Smooth muscle cell (in vitro differentiated cells): ENCODE results near the gene VOPP1. TPM values are rescaled to one million over a fixed set of nuclear protein-coding genes. Genes with fewer than 3 reads are reported as not detected.
A peak's percentile ranks its signal among the peaks of the same experiment; 100 is the strongest.

Source experiments
- DNase-seq: peaks from one replicate; lab custom pipeline; 2025; ENCODE audit not compliant: unreplicated experiment; lab: John Stamatoyannopoulos, UW
- H2AFZ ChIP-seq: fragments of 200-600 bp; sonication (generic); 2 replicates; pipeline ENCODE4 v1.6.0; 2016; ENCODE audit warnings: antibody characterized with exemption, low read depth, mild to moderate bottlenecking
- H3F3A ChIP-seq: fragments of 200-600 bp; sonication (generic); 2 replicates; pipeline ENCODE4 v1.6.0; 2017; ENCODE audit warnings: antibody characterized with exemption, low read depth
- H3K27ac ChIP-seq: fragments of 200-600 bp; sonication (generic); 2 replicates; pipeline ENCODE4 v1.5.1; 2016; ENCODE audit warnings: low read depth, mild to moderate bottlenecking
- H3K27me3 ChIP-seq: fragments of 200-600 bp; sonication (generic); 2 replicates; pipeline ENCODE4 v1.6.1; 2016; ENCODE audit warnings: low read depth, mild to moderate bottlenecking
- H3K36me3 ChIP-seq: fragments of 200-600 bp; sonication (generic); 2 replicates; pipeline ENCODE4 v1.5.1; 2016; ENCODE audit warnings: low read depth
- H3K4me1 ChIP-seq: fragments of 200-600 bp; sonication (generic); 2 replicates; pipeline ENCODE4 v1.5.1; 2016; ENCODE audit warnings: low read depth
- H3K4me2 ChIP-seq: fragments of 200-600 bp; sonication (generic); 2 replicates; pipeline ENCODE4 v1.6.0; 2016; ENCODE audit warnings: mild to moderate bottlenecking
- H3K4me3 ChIP-seq: fragments of 200-600 bp; sonication (generic); 2 replicates; pipeline ENCODE4 v1.5.1; 2016; ENCODE audit warnings: mild to moderate bottlenecking
- H3K79me2 ChIP-seq: fragments of 200-600 bp; sonication (generic); 2 replicates; pipeline ENCODE4 v1.6.0; 2016; ENCODE audit warnings: low read depth, mild to moderate bottlenecking
- H3K9ac ChIP-seq: fragments of 200-600 bp; sonication (generic); 2 replicates; pipeline ENCODE4 v1.6.0; 2016; ENCODE audit warnings: low read depth
- H3K9me3 ChIP-seq: fragments of 200-600 bp; sonication (generic); replicated peaks from 2 replicates; pipeline ENCODE4 v1.5.1; 2016; ENCODE audit warnings: low read depth
- H4K20me1 ChIP-seq: fragments of 200-600 bp; sonication (generic); 2 replicates; pipeline ENCODE4 v1.6.0; 2016; ENCODE audit warnings: low read depth
- CTCF ChIP-seq: fragments of 200-600 bp; sonication (generic); IDR thresholded peaks from 2 replicates; pipeline ENCODE4 v1.5.1; 2017; ENCODE audit warnings: borderline replicate concordance, mild to moderate bottlenecking, antibody characterized with exemption; ENCODE audit not compliant: insufficient read depth, poor library complexity, severe bottlenecking
- WGBS: methylation state at CpG from one replicate; pipeline ENCODE4 v1.1.7; 2016; ENCODE audit warnings: low lambda C conversion rate; 5-methylcytosine and 5-hydroxymethylcytosine counted together
- polyA plus RNA-seq: library from polyadenylated mRNA; unstranded; fragments of >200 nt; fragmentation: Nextera tagmentation; extraction: Ambion mirVana; gene quantifications from 2 replicates; pipeline ENCODE4 v1.2.1, GENCODE V29; 2016
- total RNA-seq: library from RNA; depleted of rRNA; stranded (reverse); fragments of >200 nt; gene quantifications from 2 replicates; pipeline ENCODE4 v1.2.3, GENCODE V29; 2014

The VOPP1 gene
- total and polyA plus RNA-seq, 2 experiments from 2014 or later: 18.3 to 26.6 TPM

GRCh38 chr7:55576753-55577152 lies 4.5 kb upstream of the VOPP1 start:
- no peak overlapping the region for H3K4me3 ChIP-seq
- H3K27ac ChIP-seq: no peak overlapping the region
- H3K9ac ChIP-seq: no peak overlapping the region
- DNase-seq: no peak
- no peaks in the 10 kb centered on the region for H3K79me2 ChIP-seq
- no peak overlapping the region for H3K4me2 ChIP-seq
- H3F3A ChIP-seq: peaks cover 10% of the 10 kb centered on the region
- TF ChIP-seq CTCF: no peak
- WGBS: 87% methylated on average over 4 of the region's 4 CpGs
- no peaks in the 10 kb centered on the region for H3K27me3 ChIP-seq
- peaks cover 6% of the 10 kb centered on the region for H3K4me1 ChIP-seq
- no peak overlapping the region for H2AFZ ChIP-seq
- H3K9me3 ChIP-seq: no peaks in the 10 kb centered on the region
- H4K20me1 ChIP-seq: no peaks in the 10 kb centered on the region
- no peaks in the 10 kb centered on the region for H3K36me3 ChIP-seq

- no peak overlapping the region for H3K4me3 ChIP-seq
- TF ChIP-seq CTCF: no peak
- no peaks in the 10 kb centered on the region for H3K27me3 ChIP-seq
- peaks cover 10% of the 10 kb centered on the region for H3F3A ChIP-seq
- no peak for DNase-seq
- H3K9me3 ChIP-seq: no peaks in the 10 kb centered on the region
- H3K4me1 ChIP-seq: peaks cover 11% of the 10 kb centered on the region
- no peak overlapping the region for H3K4me2 ChIP-seq
- H3K79me2 ChIP-seq: no peaks in the 10 kb centered on the region
- no peak overlapping the region for H2AFZ ChIP-seq
- H4K20me1 ChIP-seq: no peaks in the 10 kb centered on the region
- no peak overlapping the region for H3K9ac ChIP-seq
- no peak overlapping the region for H3K27ac ChIP-seq
- H3K36me3 ChIP-seq: no peaks in the 10 kb centered on the region
- WGBS: 97% methylated on average over 4 of the region's 4 CpGs
Measured at GRCh38 chr7:55575733-55576132, 3.4 kb upstream of the VOPP1 start.

- H3K79me2 ChIP-seq: no peaks in the 10 kb centered on the region
- H3K36me3 ChIP-seq: no peaks in the 10 kb centered on the region
- no peaks in the 10 kb centered on the region for H3K27me3 ChIP-seq
- TF ChIP-seq CTCF: no peak
- no peak overlapping the region for H3K4me2 ChIP-seq
- no peaks in the 10 kb centered on the region for H3K9me3 ChIP-seq
- WGBS: 91% methylated on average over 9 of the region's 9 CpGs
- H3F3A ChIP-seq: peaks cover 10% of the 10 kb centered on the region
- H3K4me3 ChIP-seq: no peak overlapping the region
- H2AFZ ChIP-seq: no peak overlapping the region
- DNase-seq: no peak
- H4K20me1 ChIP-seq: no peaks in the 10 kb centered on the region
- peaks cover 15% of the 10 kb centered on the region for H3K4me1 ChIP-seq
- no peak overlapping the region for H3K9ac ChIP-seq
- H3K27ac ChIP-seq: no peak overlapping the region
Measured at GRCh38 chr7:55575098-55575497, 2.8 kb upstream of the VOPP1 start.

- Histone ChIP-seq H3K36me3 (no peaks in the 10 kb centered on the region), H3F3A (peaks cover 10% of the 10 kb centered on the region), H3K4me2 (no peak overlapping the region), H3K79me2 (no peaks in the 10 kb centered on the region), H3K9ac (no peak overlapping the region), H3K9me3 (no peaks in the 10 kb centered on the region), H2AFZ (peak overlapping the region; percentile 49), H3K27me3 (no peaks in the 10 kb centered on the region), H4K20me1 (peaks cover 6% of the 10 kb centered on the region), H3K4me3 (no peak overlapping the region), H3K27ac (no peak overlapping the region), H3K4me1 (peaks cover 15% of the 10 kb centered on the region)
- TF ChIP-seq CTCF: no peak
- WGBS: 61% methylated on average over 3 of the region's 3 CpGs
- no peak for DNase-seq
Measured at GRCh38 chr7:55574051-55574717, 1.9 kb upstream of the VOPP1 start.
